PFSK-1 (cell line): Measurements from ENCODE around the gene CUX1.

ENCODE experiments used
- POLR2AphosphoS5 ChIP-seq: IDR thresholded peaks from 2 replicates; pipeline ENCODE4 v1.6.1; 2012; ENCODE audit warnings: low read depth, mild to moderate bottlenecking, control low read depth, low read length, moderate library complexity
- SIN3A ChIP-seq: IDR thresholded peaks from 2 replicates; pipeline ENCODE4 v1.6.1; 2012; ENCODE audit warnings: mild to moderate bottlenecking, low read length, moderate library complexity, borderline replicate concordance; ENCODE audit not compliant: insufficient read depth
- TF ChIP-seq, protein P1 (sequence below), 2 experiments: IDR thresholded peaks; 2 replicates each; pipeline versions ENCODE4 v1.6.1 to v1.8.0; 2011 to 2012; ENCODE audit warnings: low read depth in 2 of 2, low read length in 2 of 2, control low read depth in 1 of 2, inconsistent platforms in 1 of 2, mild to moderate bottlenecking in 1 of 2, moderate library complexity in 1 of 2; ENCODE audit not compliant: insufficient read depth in 1 of 2

GRCh38 chr7:102261451-102261850 is 444.0 kb downstream of the CUX1 start:
- TF ChIP-seq POLR2AphosphoS5 (no peak), SIN3A (no peak)
- TF ChIP-seq, protein P1, sequence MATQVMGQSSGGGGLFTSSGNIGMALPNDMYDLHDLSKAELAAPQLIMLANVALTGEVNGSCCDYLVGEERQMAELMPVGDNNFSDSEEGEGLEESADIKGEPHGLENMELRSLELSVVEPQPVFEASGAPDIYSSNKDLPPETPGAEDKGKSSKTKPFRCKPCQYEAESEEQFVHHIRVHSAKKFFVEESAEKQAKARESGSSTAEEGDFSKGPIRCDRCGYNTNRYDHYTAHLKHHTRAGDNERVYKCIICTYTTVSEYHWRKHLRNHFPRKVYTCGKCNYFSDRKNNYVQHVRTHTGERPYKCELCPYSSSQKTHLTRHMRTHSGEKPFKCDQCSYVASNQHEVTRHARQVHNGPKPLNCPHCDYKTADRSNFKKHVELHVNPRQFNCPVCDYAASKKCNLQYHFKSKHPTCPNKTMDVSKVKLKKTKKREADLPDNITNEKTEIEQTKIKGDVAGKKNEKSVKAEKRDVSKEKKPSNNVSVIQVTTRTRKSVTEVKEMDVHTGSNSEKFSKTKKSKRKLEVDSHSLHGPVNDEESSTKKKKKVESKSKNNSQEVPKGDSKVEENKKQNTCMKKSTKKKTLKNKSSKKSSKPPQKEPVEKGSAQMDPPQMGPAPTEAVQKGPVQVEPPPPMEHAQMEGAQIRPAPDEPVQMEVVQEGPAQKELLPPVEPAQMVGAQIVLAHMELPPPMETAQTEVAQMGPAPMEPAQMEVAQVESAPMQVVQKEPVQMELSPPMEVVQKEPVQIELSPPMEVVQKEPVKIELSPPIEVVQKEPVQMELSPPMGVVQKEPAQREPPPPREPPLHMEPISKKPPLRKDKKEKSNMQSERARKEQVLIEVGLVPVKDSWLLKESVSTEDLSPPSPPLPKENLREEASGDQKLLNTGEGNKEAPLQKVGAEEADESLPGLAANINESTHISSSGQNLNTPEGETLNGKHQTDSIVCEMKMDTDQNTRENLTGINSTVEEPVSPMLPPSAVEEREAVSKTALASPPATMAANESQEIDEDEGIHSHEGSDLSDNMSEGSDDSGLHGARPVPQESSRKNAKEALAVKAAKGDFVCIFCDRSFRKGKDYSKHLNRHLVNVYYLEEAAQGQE (IDR thresholded peaks at IDR 0.05; ENCODE audit: insufficient read depth in 1 of 2, low read depth in 2 of 2, low read length in 2 of 2) = no peak
